ENCODE measurements around the gene HTT-AS. TPM values are rescaled to one million over a fixed set of nuclear protein-coding genes. Genes with fewer than 3 reads are reported as not detected.

Gene HTT-AS
- total and polyA plus RNA-seq, 4 experiments from 2014 or later, result not detected

DNA sequence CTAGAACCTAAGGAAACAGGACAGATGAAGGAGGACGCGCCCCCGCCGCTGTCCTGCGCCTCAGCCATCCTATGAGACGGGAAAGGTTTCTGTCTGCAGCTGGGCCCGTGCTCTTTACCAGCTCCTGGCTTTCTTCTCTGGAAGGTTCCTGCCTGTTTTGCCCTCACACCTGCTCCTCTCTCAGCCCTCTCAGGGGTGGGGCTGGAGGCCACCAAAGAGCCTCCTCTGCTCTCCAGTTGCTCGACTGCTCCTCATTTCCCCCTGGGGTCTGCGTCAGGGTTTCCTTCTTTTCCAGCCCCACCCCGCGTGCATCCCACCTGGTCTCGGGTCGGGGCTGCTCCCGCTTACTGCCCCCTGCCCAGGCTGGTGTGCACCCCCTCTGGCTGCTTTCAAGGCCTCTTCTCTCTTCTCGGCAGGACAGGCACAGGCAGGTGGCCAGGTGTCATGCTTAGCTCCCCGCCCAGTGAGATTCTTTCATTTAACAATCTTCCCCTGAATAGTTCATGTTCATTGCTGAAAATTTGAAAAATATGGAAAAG, 4.6 kb downstream of the HTT-AS start:
- no peak overlapping the region for H3K27ac ChIP-seq (ENCODE audit: low read depth, low read length)
- no peak overlapping the region for H3K4me3 ChIP-seq (ENCODE audit: low read length in 2 of 2)
- Mint-ChIP-seq H3K27ac (no peak overlapping the region), H3K4me1 (peaks cover 0 to 3% (median 0%) of the 10 kb centered on the region in 4 donors), H3K36me3 (peaks cover 0 to 2% of the 10 kb centered on the region in 2 donors), H3K4me3 (no peak overlapping the region), H3K27me3 (no peaks in the 10 kb centered on the region), H3K9me3 (peaks cover 0 to 6% (median 0%) of the 10 kb centered on the region in 8 donors)
- no peaks in the 10 kb centered on the region for H3K36me3 ChIP-seq (ENCODE audit: insufficient read depth, low read length)
- intact Hi-C loops (cut with micrococcal nuclease), result loop anchor here (5.0 to 10.0 kb wide), 3 partner anchors 535 to 1485 kb away; partner anchors contain the start of genes FAM193A, HAUS3 and POLN
- ChIA-PET POLR2A (ENCODE audit: partially characterized antibody) (no interaction called here), CTCF (ENCODE audit: partially characterized antibody) (no interaction called here)
- H3K4me1 ChIP-seq (ENCODE audit: insufficient read depth, low read length), result peaks cover 8% of the 10 kb centered on the region
- DNase-seq, result no peak
- no peaks in the 10 kb centered on the region for H3K9me3 ChIP-seq (ENCODE audit: control insufficient read depth in 1 of 2, low read length in 2 of 2)
- H3K27me3 ChIP-seq (ENCODE audit: insufficient read depth, low read length), result no peaks in the 10 kb centered on the region

DNA sequence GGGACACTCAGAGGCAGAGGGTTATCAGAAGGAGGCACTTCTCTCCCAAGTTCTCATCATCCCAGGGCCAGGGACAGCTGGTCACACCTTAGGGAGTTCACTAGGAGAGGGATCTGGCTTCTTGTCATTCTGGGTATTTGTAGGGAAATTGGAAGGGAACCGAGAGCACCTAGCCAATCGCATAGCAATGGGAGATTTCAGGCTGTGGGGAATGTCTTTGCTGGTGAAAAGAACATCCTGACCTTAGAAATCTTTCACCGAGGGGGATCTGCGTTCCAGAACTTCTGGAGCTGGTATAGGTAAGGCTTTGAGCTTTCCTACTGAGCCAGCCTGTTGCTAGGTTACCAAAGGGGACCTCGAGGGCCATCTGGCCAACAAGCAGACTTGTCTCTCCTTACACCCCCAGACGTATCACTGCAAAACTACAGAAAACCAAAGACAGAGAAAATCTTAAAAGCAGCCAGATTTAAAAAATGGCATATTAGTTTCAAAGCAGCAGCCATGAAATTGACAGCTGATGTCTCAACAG, 6.8 kb downstream of the HTT-AS start:
- Histone ChIP-seq H3K4me3 (ENCODE audit: low read length in 2 of 2) (no peak overlapping the region), H3K36me3 (ENCODE audit: insufficient read depth, low read length) (no peaks in the 10 kb centered on the region), H3K27me3 (ENCODE audit: insufficient read depth, low read length) (no peaks in the 10 kb centered on the region), H3K9me3 (ENCODE audit: control insufficient read depth in 1 of 2, low read length in 2 of 2) (no peaks in the 10 kb centered on the region), H3K4me1 (ENCODE audit: insufficient read depth, low read length) (no peaks in the 10 kb centered on the region), H3K27ac (ENCODE audit: low read depth, low read length) (no peak overlapping the region)
- DNase-seq, result no peak
- peaks cover 0 to 2% of the 10 kb centered on the region in 2 donors for H3K36me3 Mint-ChIP-seq
- H3K4me1 Mint-ChIP-seq, result peaks cover 0 to 3% (median 0%) of the 10 kb centered on the region in 4 donors
- POLR2A ChIA-PET (ENCODE audit: partially characterized antibody), result no interaction called here
- H3K27me3 Mint-ChIP-seq, result no peaks in the 10 kb centered on the region
- H3K9me3 Mint-ChIP-seq, result peaks cover 0 to 6% (median 0%) of the 10 kb centered on the region in 8 donors
- intact Hi-C loops (cut with micrococcal nuclease), result no loop called here
- CTCF ChIA-PET (ENCODE audit: partially characterized antibody), result no interaction called here
- no peak overlapping the region for H3K4me3 Mint-ChIP-seq
- H3K27ac Mint-ChIP-seq, result no peak overlapping the region

DNA sequence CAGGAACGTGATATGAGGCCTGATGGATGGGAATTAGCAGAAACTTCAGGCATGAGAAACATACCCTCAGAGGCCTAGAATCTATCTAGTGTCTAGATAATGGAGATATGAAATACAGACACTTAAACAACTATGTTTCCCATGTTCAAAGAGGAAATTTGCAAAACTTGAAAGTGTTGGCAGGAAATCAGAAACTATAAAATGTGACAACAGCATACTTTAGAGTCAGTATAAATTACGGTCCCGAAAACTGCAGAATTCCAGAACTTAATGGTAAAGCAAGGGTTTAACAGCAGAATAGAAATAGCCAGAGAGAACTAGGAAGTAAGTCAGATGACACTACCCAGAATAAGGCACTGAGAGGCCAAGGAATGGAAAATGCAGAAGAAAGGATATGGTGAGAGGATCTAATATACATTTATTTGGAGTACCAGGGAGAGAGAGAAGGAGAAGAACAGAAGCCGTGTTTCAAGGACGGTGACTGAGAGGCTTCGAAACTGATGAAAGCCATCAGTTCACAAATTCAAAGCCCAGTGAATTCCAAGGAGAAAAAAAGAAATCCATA, 7.4 kb downstream of the HTT-AS start:
- Mint-ChIP-seq H3K4me1 (peaks cover 0 to 2% (median 0%) of the 10 kb centered on the region in 4 donors), H3K4me3 (no peak overlapping the region)
- POLR2A ChIA-PET (ENCODE audit: partially characterized antibody), result no interaction called here

GRCh38 chr4:3065551-3065950, 8.8 kb downstream of the HTT-AS start:
- no peak overlapping the region for H3K27ac ChIP-seq (ENCODE audit: low read depth, low read length)
- no peaks in the 10 kb centered on the region for H3K27me3 ChIP-seq (ENCODE audit: insufficient read depth, low read length)
- no peaks in the 10 kb centered on the region for H3K36me3 ChIP-seq (ENCODE audit: insufficient read depth, low read length)
- intact Hi-C loops (cut with micrococcal nuclease), result no loop called here
- CTCF ChIA-PET (ENCODE audit: partially characterized antibody), result no interaction called here
- no peak overlapping the region for H3K27ac Mint-ChIP-seq
- H3K27me3 Mint-ChIP-seq, result peaks cover 0 to 3% of the 10 kb centered on the region in 2 donors
- no peak overlapping the region for H3K4me3 ChIP-seq (ENCODE audit: low read length in 2 of 2)
- no peak for DNase-seq
- H3K4me1 ChIP-seq (ENCODE audit: insufficient read depth, low read length), result no peaks in the 10 kb centered on the region
- H3K4me3 Mint-ChIP-seq, result no peak overlapping the region
- H3K36me3 Mint-ChIP-seq, result peaks cover 0 to 2% of the 10 kb centered on the region in 2 donors
- no peaks in the 10 kb centered on the region for H3K9me3 ChIP-seq (ENCODE audit: control insufficient read depth in 1 of 2, low read length in 2 of 2)
- POLR2A ChIA-PET (ENCODE audit: partially characterized antibody), result interaction anchor here (1.4 kb wide), 1 partner anchor 8 kb away, joined by 5 read pairs; the partner anchor contains the start of genes HTT and HTT-AS
- H3K9me3 Mint-ChIP-seq, result peaks cover 0 to 6% (median 0%) of the 10 kb centered on the region in 8 donors
- H3K4me1 Mint-ChIP-seq, result peaks cover 0 to 2% (median 0%) of the 10 kb centered on the region in 4 donors

More for the DNA sequence above, 7.4 kb downstream of the HTT-AS start:
- no peaks in the 10 kb centered on the region for H3K4me1 ChIP-seq (ENCODE audit: insufficient read depth, low read length)
- H3K36me3 Mint-ChIP-seq, result peaks cover 0 to 2% of the 10 kb centered on the region in 2 donors
- no peak for DNase-seq
- CTCF ChIA-PET (ENCODE audit: partially characterized antibody), result no interaction called here
- no peaks in the 10 kb centered on the region for H3K9me3 ChIP-seq (ENCODE audit: control insufficient read depth in 1 of 2, low read length in 2 of 2)
- no peaks in the 10 kb centered on the region for H3K27me3 ChIP-seq (ENCODE audit: insufficient read depth, low read length)
- H3K36me3 ChIP-seq (ENCODE audit: insufficient read depth, low read length), result no peaks in the 10 kb centered on the region
- peaks cover 0 to 6% (median 0%) of the 10 kb centered on the region in 8 donors for H3K9me3 Mint-ChIP-seq
- H3K4me3 ChIP-seq (ENCODE audit: low read length in 2 of 2), result no peak overlapping the region
- no peak overlapping the region for H3K27ac ChIP-seq (ENCODE audit: low read depth, low read length)
- H3K27me3 Mint-ChIP-seq, result no peaks in the 10 kb centered on the region
- intact Hi-C loops (cut with micrococcal nuclease), result no loop called here
- H3K27ac Mint-ChIP-seq, result no peak overlapping the region

GRCh38 chr4:3062471-3062870, 11.9 kb downstream of the HTT-AS start:
- no peaks in the 10 kb centered on the region for H3K4me1 Mint-ChIP-seq
- peaks cover 0 to 6% (median 0%) of the 10 kb centered on the region in 8 donors for H3K9me3 Mint-ChIP-seq
- peaks cover 0 to 2% of the 10 kb centered on the region in 2 donors for H3K36me3 Mint-ChIP-seq
- H3K27ac ChIP-seq (ENCODE audit: low read depth, low read length), result no peak overlapping the region
- intact Hi-C loops (cut with micrococcal nuclease), result no loop called here
- H3K9me3 ChIP-seq (ENCODE audit: control insufficient read depth in 1 of 2, low read length in 2 of 2), result no peaks in the 10 kb centered on the region
- peaks cover 1 to 3% of the 10 kb centered on the region in 2 donors for H3K27me3 Mint-ChIP-seq
- H3K4me3 Mint-ChIP-seq, result no peak overlapping the region
- H3K36me3 ChIP-seq (ENCODE audit: insufficient read depth, low read length), result no peaks in the 10 kb centered on the region
- DNase-seq, result no peak
- H3K27me3 ChIP-seq (ENCODE audit: insufficient read depth, low read length), result no peaks in the 10 kb centered on the region
- ChIA-PET POLR2A (ENCODE audit: partially characterized antibody) (no interaction called here), CTCF (ENCODE audit: partially characterized antibody) (no interaction called here)
- H3K4me3 ChIP-seq (ENCODE audit: low read length in 2 of 2), result no peak overlapping the region
- H3K27ac Mint-ChIP-seq, result peak overlapping the region in 1 of 7 donors; percentile 29
- no peaks in the 10 kb centered on the region for H3K4me1 ChIP-seq (ENCODE audit: insufficient read depth, low read length)

DNA sequence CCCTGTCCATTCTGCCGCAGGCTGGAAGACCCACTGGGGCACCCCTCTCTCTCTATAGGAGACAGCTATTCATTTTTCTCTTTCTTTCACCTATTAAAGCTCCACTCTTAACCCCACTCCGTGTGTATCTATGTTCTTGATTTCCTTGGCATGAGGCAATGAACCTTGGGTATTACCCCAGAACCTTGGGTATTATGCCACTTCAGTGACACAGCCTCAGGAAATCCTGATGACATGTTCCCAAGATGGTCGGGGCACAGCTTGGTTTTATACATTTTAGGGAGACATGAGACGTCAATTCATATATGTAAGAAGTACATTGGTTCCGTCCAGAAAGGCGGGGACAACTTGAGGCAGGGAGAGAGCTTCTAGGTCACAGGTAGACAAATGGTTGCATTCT, 13.4 kb downstream of the HTT-AS start:
- CTCF ChIA-PET (ENCODE audit: partially characterized antibody), result interaction anchor here (1.0 kb wide), 1 partner anchor 15 kb away, joined by 4 read pairs; no protein-coding TSS in a partner anchor
- H3K36me3 ChIP-seq (ENCODE audit: insufficient read depth, low read length), result no peaks in the 10 kb centered on the region
- POLR2A ChIA-PET (ENCODE audit: partially characterized antibody), result no interaction called here
- Mint-ChIP-seq H3K4me3 (no peak overlapping the region), H3K4me1 (no peaks in the 10 kb centered on the region), H3K27ac (peak overlapping the region in 1 of 7 donors; percentile 32), H3K27me3 (peaks cover 1 to 3% of the 10 kb centered on the region in 2 donors), H3K9me3 (peaks cover 0 to 9% (median 5%) of the 10 kb centered on the region in 8 donors), H3K36me3 (peaks cover 3 to 10% of the 10 kb centered on the region in 2 donors)
- H3K9me3 ChIP-seq (ENCODE audit: control insufficient read depth in 1 of 2, low read length in 2 of 2), result no peaks in the 10 kb centered on the region
- no peak overlapping the region for H3K4me3 ChIP-seq (ENCODE audit: low read length in 2 of 2)
- H3K4me1 ChIP-seq (ENCODE audit: insufficient read depth, low read length), result no peaks in the 10 kb centered on the region
- no peak overlapping the region for H3K27ac ChIP-seq (ENCODE audit: low read depth, low read length)
- intact Hi-C loops (cut with micrococcal nuclease), result no loop called here
- DNase-seq, result no peak
- no peaks in the 10 kb centered on the region for H3K27me3 ChIP-seq (ENCODE audit: insufficient read depth, low read length)

- no peak overlapping the region for H3K4me3 ChIP-seq (ENCODE audit: low read length in 2 of 2)
- ChIA-PET POLR2A (ENCODE audit: partially characterized antibody) (no interaction called here), CTCF (ENCODE audit: partially characterized antibody) (interaction anchor here (0.6 kb wide), 1 partner anchor 50 kb away, joined by 3 read pairs; no protein-coding TSS in a partner anchor)
- H3K9me3 Mint-ChIP-seq, result peaks cover 0 to 14% (median 10%) of the 10 kb centered on the region in 8 donors
- H3K36me3 Mint-ChIP-seq, result peaks cover 3 to 16% of the 10 kb centered on the region in 2 donors
- H3K27me3 ChIP-seq (ENCODE audit: insufficient read depth, low read length), result no peaks in the 10 kb centered on the region
- H3K27me3 Mint-ChIP-seq, result peaks cover 1 to 3% of the 10 kb centered on the region in 2 donors
- H3K9me3 ChIP-seq (ENCODE audit: control insufficient read depth in 1 of 2, low read length in 2 of 2), result no peaks in the 10 kb centered on the region
- no peak overlapping the region for H3K4me3 Mint-ChIP-seq
- DNase-seq, result no peak
- H3K4me1 ChIP-seq (ENCODE audit: insufficient read depth, low read length), result no peaks in the 10 kb centered on the region
- H3K4me1 Mint-ChIP-seq, result no peaks in the 10 kb centered on the region
- H3K27ac Mint-ChIP-seq, result peak overlapping the region in 1 of 7 donors; percentile 15
- H3K36me3 ChIP-seq (ENCODE audit: insufficient read depth, low read length), result no peaks in the 10 kb centered on the region
- no peak overlapping the region for H3K27ac ChIP-seq (ENCODE audit: low read depth, low read length)
- intact Hi-C loops (cut with micrococcal nuclease), result no loop called here
Measured at GRCh38 chr4:3059943-3060342, 14.4 kb downstream of the HTT-AS start.
